MCF 10A (cell line): ENCODE data around the gene GRB2. TPM values are rescaled to one million over a fixed set of nuclear protein-coding genes. Genes with fewer than 3 reads are reported as not detected.

Experiments
- BruUV-seq: library from RNA; stranded (reverse); fragments of 400-500 nt; replicated peaks from 2 replicates; lab custom pipeline; 2021; lab: Mats Ljungman, UMichigan
- CTCF ChIA-PET: fragments of 300-600 bp; sonication (Branson Sonifier 250); formaldehyde crosslinking; extraction: SDS; loops from one replicate; lab custom pipeline; 2021; ENCODE audit warnings: antibody characterized with exemption, inconsistent platforms; lab: Yijun Ruan, JAX
- POLR2A ChIA-PET: fragments of 300-600, 350-650 bp; sonication (Branson Sonifier 250); formaldehyde crosslinking; extraction: SDS; loops from one replicate; lab custom pipeline; 2020; ENCODE audit warnings: antibody characterized with exemption, inconsistent platforms; lab: Yijun Ruan, JAX
- DNase-seq: peaks from one replicate; pipeline ENCODE4 v3.0.0-alpha.2; 2018; ENCODE audit not compliant: unreplicated experiment
- H3K27ac Mint-ChIP-seq: one replicate; pipeline ENCODE4 v1.8.0; 2022; ENCODE audit warnings: mild to moderate bottlenecking, low read depth, mixed read lengths; ENCODE audit not compliant: unreplicated experiment
- H3K27me3 Mint-ChIP-seq: one replicate; pipeline ENCODE4 v1.8.0; 2022; ENCODE audit warnings: mixed read lengths; ENCODE audit not compliant: insufficient read depth, unreplicated experiment
- H3K36me3 Mint-ChIP-seq: one replicate; pipeline ENCODE4 v1.8.0; 2022; ENCODE audit warnings: mild to moderate bottlenecking, moderate library complexity, mixed read lengths; ENCODE audit not compliant: insufficient read depth, unreplicated experiment
- H3K4me1 Mint-ChIP-seq: one replicate; pipeline ENCODE4 v1.8.0; 2022; ENCODE audit warnings: mixed read lengths; ENCODE audit not compliant: insufficient read depth, unreplicated experiment
- H3K4me3 Mint-ChIP-seq: one replicate; pipeline ENCODE4 v1.8.0; 2022; ENCODE audit warnings: mild to moderate bottlenecking, moderate library complexity, mixed read lengths; ENCODE audit not compliant: unreplicated experiment
- H3K9me3 Mint-ChIP-seq: one replicate; pipeline ENCODE4 v1.8.0; 2022; ENCODE audit warnings: mixed read lengths; ENCODE audit not compliant: unreplicated experiment
- CTCF ChIP-seq: fragments of 200-600 bp; IDR thresholded peaks from one replicate; pipeline ENCODE4 v1.8.0; 2022; ENCODE audit warnings: antibody characterized with exemption, mild to moderate bottlenecking; ENCODE audit not compliant: unreplicated experiment
- intact Hi-C: fragments of 100-400 bp; cut with micrococcal nuclease; formaldehyde crosslinking; loops from 2 replicates; pipeline ENCODE4 v1.14.1; 2022
- total RNA-seq: library from RNA; stranded (reverse); gene quantifications from 2 replicates; pipeline ENCODE4 v1.2.3, GENCODE V29; 2022

The GRB2 gene
- total RNA-seq, 1 experiment from 2014 or later, result 67.1 TPM

GRCh38 chr17:75412455-75413317 lies 7.2 kb upstream of the GRB2 start:
- H3K27me3 Mint-ChIP-seq, result peaks cover 30% of the 10 kb centered on the region
- no TSS peak for BruUV-seq
- intact Hi-C loops, result loop anchor here (1.0 to 5.0 kb wide), 4 partner anchors 89 to 300 kb away; partner anchors contain the start of genes MIF4GD and SLC25A19
- ChIA-PET CTCF (interaction anchor here (0.5 to 2.3 kb wide), 29 partner anchors 9 to 494 kb away, joined by 3 to 30 read pairs (median 3); partner anchors contain the start of genes MIF4GD, SLC25A19 and SMIM5), POLR2A (interaction anchor here (1.1 to 1.4 kb wide), 3 partner anchors 19 to 152 kb away, joined by 3 to 8 read pairs (median 3); no protein-coding TSS in a partner anchor)
- TF ChIP-seq CTCF, result peak; percentile 82
- H3K9me3 Mint-ChIP-seq, result no peaks in the 10 kb centered on the region
- peak overlapping the region; percentile 35 for H3K4me3 Mint-ChIP-seq
- DNase-seq, result peak; percentile 74
- peak overlapping the region; percentile 76 for H3K27ac Mint-ChIP-seq
- no peaks in the 10 kb centered on the region for H3K36me3 Mint-ChIP-seq
- H3K4me1 Mint-ChIP-seq, result peaks cover 11% of the 10 kb centered on the region

- intact Hi-C loops, result loop anchor here (1.0 to 5.0 kb wide), 4 partner anchors 88 to 299 kb away; partner anchors contain the start of genes MIF4GD and SLC25A19
- Mint-ChIP-seq H3K4me1 (peaks cover 16% of the 10 kb centered on the region), H3K36me3 (no peaks in the 10 kb centered on the region), H3K27ac (no peak overlapping the region), H3K9me3 (no peaks in the 10 kb centered on the region), H3K4me3 (no peak overlapping the region), H3K27me3 (peaks cover 30% of the 10 kb centered on the region)
- no peak for TF ChIP-seq CTCF
- POLR2A ChIA-PET, result interaction anchor here (1.1 to 1.4 kb wide), 3 partner anchors 18 to 151 kb away, joined by 3 to 8 read pairs (median 3); no protein-coding TSS in a partner anchor
- DNase-seq, result no peak
- CTCF ChIA-PET, result interaction anchor here (0.6 to 2.3 kb wide), 19 partner anchors 10 to 549 kb away, joined by 3 to 30 read pairs (median 4); partner anchors contain the start of genes MIF4GD and SLC25A19
- no TSS peak for BruUV-seq
These were observed 6.0 kb upstream of the GRB2 start for GRCh38 chr17:75411328-75412067.

- no TSS peak for BruUV-seq
- intact Hi-C loops, result loop anchor here (5.0 kb wide), 1 partner anchor 298 kb away; no protein-coding TSS in a partner anchor
- no peak overlapping the region for H3K27ac Mint-ChIP-seq
- CTCF ChIA-PET, result interaction anchor here (0.5 to 1.5 kb wide), 4 partner anchors 96 to 209 kb away, joined by 3 to 7 read pairs (median 4); partner anchors contain the start of genes MIF4GD and SLC25A19
- no peaks in the 10 kb centered on the region for H3K36me3 Mint-ChIP-seq
- H3K27me3 Mint-ChIP-seq, result peaks cover 17% of the 10 kb centered on the region
- TF ChIP-seq CTCF, result no peak
- peaks cover 22% of the 10 kb centered on the region for H3K4me1 Mint-ChIP-seq
- POLR2A ChIA-PET, result interaction anchor here (1.2 kb wide), 1 partner anchor 47 kb away, joined by 4 read pairs; the partner anchor contains the start of gene TMEM94
- no peak for DNase-seq
- no peaks in the 10 kb centered on the region for H3K9me3 Mint-ChIP-seq
- H3K4me3 Mint-ChIP-seq, result no peak overlapping the region
These were observed 4.7 kb upstream of the GRB2 start for GRCh38 chr17:75410141-75410540.
